Erythroblast (primary cell): ENCODE data around the gene ZNF362.

Experiments
- GATA1 ChIP-seq: IDR thresholded peaks from 2 replicates; pipeline ENCODE4 v1.6.1; 2011; ENCODE audit warnings: low read depth, mild to moderate bottlenecking, control low read depth, low read length, moderate library complexity
- POLR2A ChIP-seq: IDR thresholded peaks from 2 replicates; pipeline ENCODE4 v1.6.1; 2011; ENCODE audit warnings: mild to moderate bottlenecking, low read length

GRCh38 chr1:33244809-33245186 lies 11.5 kb upstream of the ZNF362 start:
- TF ChIP-seq POLR2A (no peak), GATA1 (no peak)
